ENCODE data around the gene INPP5D. TPM values are rescaled to one million over a fixed set of nuclear protein-coding genes. Genes with fewer than 3 reads are reported as not detected.

The INPP5D gene
- total and polyA plus RNA-seq, 2 of the 13 experiments (the other 11 are each of a cell fraction or from before 2014, with no cell fraction given): 16.7 to 18.0 TPM

DNA sequence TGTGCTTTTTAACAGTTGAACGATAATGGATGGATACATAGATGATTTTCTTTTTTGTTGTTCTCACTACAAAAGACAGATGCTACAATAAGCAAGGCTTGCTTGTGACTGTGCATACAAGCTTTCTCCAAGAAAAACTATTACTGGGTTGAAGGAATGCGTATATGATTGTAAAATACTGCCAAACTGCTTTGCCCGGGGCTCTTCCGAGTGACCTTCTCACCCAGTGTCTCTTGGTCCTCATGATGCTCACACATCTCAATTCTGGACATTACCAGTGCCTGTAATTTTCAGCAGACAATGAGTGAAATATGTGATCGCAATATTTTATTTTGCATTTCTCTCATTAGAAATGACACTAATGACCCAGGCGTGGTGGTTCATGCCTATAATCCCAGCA lies 35.9 kb downstream of the INPP5D start:
- TF ChIP-seq E2F1 (CRISPR knock-in tag; IDR thresholded peaks at IDR 0.05): no peak
- TF ChIP-seq MTF2 (CRISPR knock-in tag; IDR thresholded peaks at IDR 0.05; ENCODE audit: borderline replicate concordance): no peak
- TF ChIP-seq FOXO4 (CRISPR knock-in tag; conservative IDR thresholded peaks at IDR 0.05): no peak
- TF ChIP-seq ZNF253 (CRISPR knock-in tag; IDR thresholded peaks at IDR 0.05; ENCODE audit: borderline replicate concordance): no peak
- no peak for TF ChIP-seq RFXANK (CRISPR knock-in tag; IDR thresholded peaks at IDR 0.05)
- no TSS peak for BruUV-seq (replicated peaks)
- H3K4me1 ChIP-seq (ENCODE audit: insufficient read depth, low read length): no peaks in the 10 kb centered on the region
- no peak overlapping the region for H3K4me2 ChIP-seq (ENCODE audit: low read depth, low read length)
- H3K79me2 ChIP-seq (ENCODE audit: insufficient read depth, low read length): no peaks in the 10 kb centered on the region
- WGBS (ENCODE audit: low lambda C conversion rate): 93% methylated on average over 6 of the region's 6 CpGs
- DNase-seq (ENCODE audit: low spot score): no peak
- CTCF ChIA-PET (ENCODE audit: low intra/inter-chr PET ratio, low total read pairs): no interaction called here
- no peak overlapping the region for H3K27ac ChIP-seq (ENCODE audit: extremely low read length, insufficient read depth, low read length)
- no peaks in the 10 kb centered on the region for H3K27me3 ChIP-seq (ENCODE audit: control insufficient read depth in 1 of 2, insufficient read depth in 2 of 2, low read length in 2 of 2)
- H4K20me1 ChIP-seq (ENCODE audit: insufficient read depth, low read length): no peaks in the 10 kb centered on the region
- FAIRE-seq: no peak
- POLR2A ChIA-PET: no interaction called here
- in situ Hi-C loops (cut with HindIII; ENCODE audit: extremely low pct_ligation_motif_present, low pct_unique_long_range_greater_than_20kb): no loop called here
- intact Hi-C loops (cut with micrococcal nuclease; ENCODE audit: unreplicated experiment): no loop called here
- H3K36me3 ChIP-seq (replicated peaks in 1 of 2; ENCODE audit: control insufficient read depth in 1 of 2, insufficient read depth in 2 of 2, low read length in 2 of 2): peaks cover 0 to 6% of the 10 kb centered on the region in 2 experiments; a peak in 1 of 5 replicates
- H3K9me3 ChIP-seq (ENCODE audit: low read length): no peaks in the 10 kb centered on the region
- ATAC-seq: no peak
- no peak overlapping the region for H3K4me3 ChIP-seq (replicated peaks in 1 of 3; ENCODE audit: insufficient read depth in 1 of 3, low read depth in 2 of 3, low read length in 3 of 3)
- no peak overlapping the region for H3K9ac ChIP-seq (ENCODE audit: insufficient read depth, low read depth, low read length)
- H2AFZ ChIP-seq (ENCODE audit: low read length): no peak overlapping the region

GRCh38 chr2:233098618-233099017 lies 38.5 kb downstream of the INPP5D start:
- intact Hi-C loops (cut with micrococcal nuclease; ENCODE audit: unreplicated experiment): loop anchor here (2.0 kb wide), 1 partner anchor 152 kb away; the partner anchor contains the start of gene ATG16L1
- TF ChIP-seq KLF16 (CRISPR knock-in tag; IDR thresholded peaks at IDR 0.05): no peak
- no peak for TF ChIP-seq ZNF460 (CRISPR knock-in tag; IDR thresholded peaks at IDR 0.05; ENCODE audit: borderline replicate concordance)
- no peak for TF ChIP-seq ZMYM3 (CRISPR knock-in tag; IDR thresholded peaks at IDR 0.05)
- peak; percentile 31; the same call in 1 of the 2 replicates for TF ChIP-seq ZNF451 (CRISPR knock-in tag; IDR thresholded peaks at IDR 0.05)
- TF ChIP-seq XRCC5 (optimal IDR thresholded peaks at IDR 0.05; ENCODE audit: low read length): peak; percentile 41
- no peak for TF ChIP-seq ZBTB21 (CRISPR knock-in tag; IDR thresholded peaks at IDR 0.05)
- TF ChIP-seq MXD4 (CRISPR knock-in tag; IDR thresholded peaks at IDR 0.05): no peak
- TF ChIP-seq NFE2L2 (IDR thresholded peaks at IDR 0.05; ENCODE audit: low read length): no peak
- TF ChIP-seq GABPA (IDR thresholded peaks at IDR 0.05; ENCODE audit: low read depth, low read length): no peak
- 0 out of 2 replicates have a peak, but pooled peaks have one; percentile 21 for TF ChIP-seq GABPA (CRISPR knock-in tag; IDR thresholded peaks at IDR 0.05; ENCODE audit: low read depth)
- TF ChIP-seq, protein P1, sequence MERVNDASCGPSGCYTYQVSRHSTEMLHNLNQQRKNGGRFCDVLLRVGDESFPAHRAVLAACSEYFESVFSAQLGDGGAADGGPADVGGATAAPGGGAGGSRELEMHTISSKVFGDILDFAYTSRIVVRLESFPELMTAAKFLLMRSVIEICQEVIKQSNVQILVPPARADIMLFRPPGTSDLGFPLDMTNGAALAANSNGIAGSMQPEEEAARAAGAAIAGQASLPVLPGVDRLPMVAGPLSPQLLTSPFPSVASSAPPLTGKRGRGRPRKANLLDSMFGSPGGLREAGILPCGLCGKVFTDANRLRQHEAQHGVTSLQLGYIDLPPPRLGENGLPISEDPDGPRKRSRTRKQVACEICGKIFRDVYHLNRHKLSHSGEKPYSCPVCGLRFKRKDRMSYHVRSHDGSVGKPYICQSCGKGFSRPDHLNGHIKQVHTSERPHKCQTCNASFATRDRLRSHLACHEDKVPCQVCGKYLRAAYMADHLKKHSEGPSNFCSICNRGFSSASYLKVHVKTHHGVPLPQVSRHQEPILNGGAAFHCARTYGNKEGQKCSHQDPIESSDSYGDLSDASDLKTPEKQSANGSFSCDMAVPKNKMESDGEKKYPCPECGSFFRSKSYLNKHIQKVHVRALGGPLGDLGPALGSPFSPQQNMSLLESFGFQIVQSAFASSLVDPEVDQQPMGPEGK (CRISPR knock-in tag; IDR thresholded peaks at IDR 0.05): 0 out of 2 replicates have a peak, but pooled peaks have one; percentile 13

More at GRCh38 chr2:233098618-233099017, 38.5 kb downstream of the INPP5D start:
- H3K4me1 ChIP-seq (ENCODE audit: insufficient read depth, low read length): no peaks in the 10 kb centered on the region
- no peaks in the 10 kb centered on the region for H3K79me2 ChIP-seq (ENCODE audit: insufficient read depth, low read length)
- ChIA-PET CTCF (ENCODE audit: low intra/inter-chr PET ratio, low total read pairs) (interaction anchor here (1.3 kb wide), 1 partner anchor 152 kb away, joined by 10 read pairs; the partner anchor contains the start of gene ATG16L1), POLR2A (no interaction called here)
- peak; percentile 79 for ATAC-seq
- H3K27ac ChIP-seq (ENCODE audit: extremely low read length, insufficient read depth, low read length): no peak overlapping the region
- DNase-seq (ENCODE audit: low spot score): peak; percentile 31
- no peaks in the 10 kb centered on the region for H3K27me3 ChIP-seq (ENCODE audit: control insufficient read depth in 1 of 2, insufficient read depth in 2 of 2, low read length in 2 of 2)
- peaks cover 0 to 2% of the 10 kb centered on the region in 2 experiments; a peak in 1 of 5 replicates for H3K36me3 ChIP-seq (replicated peaks in 1 of 2; ENCODE audit: control insufficient read depth in 1 of 2, insufficient read depth in 2 of 2, low read length in 2 of 2)
- H3K4me2 ChIP-seq (ENCODE audit: low read depth, low read length): no peak overlapping the region
- H3K9ac ChIP-seq (ENCODE audit: insufficient read depth, low read depth, low read length): no peak overlapping the region
- no peak for FAIRE-seq
- no peak overlapping the region for H3K4me3 ChIP-seq (replicated peaks in 1 of 3; ENCODE audit: insufficient read depth in 1 of 3, low read depth in 2 of 3, low read length in 3 of 3)
- H3K9me3 ChIP-seq (ENCODE audit: low read length): no peaks in the 10 kb centered on the region
- in situ Hi-C loops (cut with HindIII; ENCODE audit: extremely low pct_ligation_motif_present, low pct_unique_long_range_greater_than_20kb): no loop called here
- H2AFZ ChIP-seq (ENCODE audit: low read length): no peak overlapping the region
- no peaks in the 10 kb centered on the region for H4K20me1 ChIP-seq (ENCODE audit: insufficient read depth, low read length)
- no TSS peak for BruUV-seq (replicated peaks)
- 81% methylated on average over 11 of the region's 11 CpGs for WGBS (ENCODE audit: low lambda C conversion rate)
